IMR-90 (cell line): ENCODE measurements around the gene TRPM3. TPM values are rescaled to one million over a fixed set of nuclear protein-coding genes. Genes with fewer than 3 reads are reported as not detected.

ENCODE experiments used
- ATAC-seq: fragments of 200-7000 bp; cut with Tn5 transposase; 2 replicates; pipeline ENCODE4 v1.9.1; 2020; ENCODE audit warnings: low read depth, mild to moderate bottlenecking, moderate library complexity
- BruUV-seq: library from RNA; stranded (reverse); fragments of 400-500 nt; replicated peaks from 2 replicates; lab custom pipeline; 2021; lab: Mats Ljungman, UMichigan
- CTCF ChIA-PET: fragments of 300-600 bp; formaldehyde crosslinking; extraction: SDS; loops from one replicate; lab custom pipeline; 2021; ENCODE audit warnings: antibody characterized with exemption; lab: Yijun Ruan, JAX
- POLR2A ChIA-PET: fragments of 300-600 bp; sonication (Branson Sonifier 250); formaldehyde crosslinking; loops from one replicate; lab custom pipeline; 2022; ENCODE audit warnings: antibody characterized with exemption; ENCODE audit not compliant: unreplicated experiment; lab: Charles Lee
- DNase-seq: peaks from one replicate; pipeline ENCODE4 v3.0.0; 2013
- H2AFZ ChIP-seq: replicated peaks from 2 replicates; pipeline ENCODE3; 2013; ENCODE audit warnings: low read length, mild to moderate bottlenecking; ENCODE audit not compliant: poor library complexity
- H2AK5ac ChIP-seq: 2 replicates; pipeline ENCODE4 v1.6.1; 2013; ENCODE audit warnings: low read depth, low read length, inconsistent platforms
- H2AK9ac ChIP-seq: replicated peaks from 2 replicates; pipeline ENCODE3; 2013; ENCODE audit warnings: mild to moderate bottlenecking, low read depth, low read length, moderate library complexity; ENCODE audit not compliant: poor library complexity
- H2BK120ac ChIP-seq: 2 replicates; pipeline ENCODE4 v1.6.1; 2013; ENCODE audit warnings: low read depth, low read length, inconsistent platforms
- H2BK15ac ChIP-seq: 3 replicates; pipeline ENCODE4 v1.6.1; 2013; ENCODE audit warnings: low read depth, low read length, inconsistent platforms
- H2BK20ac ChIP-seq: 2 replicates; pipeline ENCODE4 v1.6.1; 2013; ENCODE audit warnings: low read depth, mild to moderate bottlenecking, inconsistent platforms, low read length, moderate library complexity
- H2BK5ac ChIP-seq: 2 replicates; pipeline ENCODE4 v1.6.1; 2013; ENCODE audit warnings: mild to moderate bottlenecking, low read depth, low read length, inconsistent platforms; ENCODE audit not compliant: poor library complexity, severe bottlenecking
- H3K14ac ChIP-seq: replicated peaks from 2 replicates; pipeline ENCODE4 v1.6.1; 2013; ENCODE audit warnings: low read depth, low read length, inconsistent platforms
- H3K18ac ChIP-seq: 2 replicates; pipeline ENCODE4 v1.6.1; 2013; ENCODE audit warnings: low read depth, low read length, control low read depth
- H3K23ac ChIP-seq: 2 replicates; pipeline ENCODE4 v1.6.1; 2013; ENCODE audit warnings: low read depth, low read length, inconsistent platforms
- H3K27ac ChIP-seq: 2 replicates; pipeline ENCODE4 v1.5.1; 2013; ENCODE audit warnings: mild to moderate bottlenecking, control low read depth, low read length; ENCODE audit not compliant: insufficient read depth
- H3K27me3 ChIP-seq: 2 replicates; pipeline ENCODE4 v1.6.1; 2013; ENCODE audit warnings: low read length; ENCODE audit not compliant: control insufficient read depth, insufficient read depth
- H3K36me3 ChIP-seq: 2 replicates; pipeline ENCODE4 v1.6.1; 2013; ENCODE audit warnings: low read length, mixed read lengths; ENCODE audit not compliant: control insufficient read depth, insufficient read depth
- H3K4ac ChIP-seq: 2 replicates; pipeline ENCODE4 v1.6.1; 2013; ENCODE audit warnings: low read depth, low read length, inconsistent platforms
- H3K4me1 ChIP-seq: 2 replicates; pipeline ENCODE4 v1.6.1; 2013; ENCODE audit warnings: low read length, mixed read lengths; ENCODE audit not compliant: control insufficient read depth, insufficient read depth
- H3K4me2 ChIP-seq: 2 replicates; pipeline ENCODE4 v1.6.1; 2013; ENCODE audit warnings: low read depth, mild to moderate bottlenecking, control low read depth, low read length, moderate library complexity
- H3K4me3 ChIP-seq: 2 replicates; pipeline ENCODE4 v1.5.1; 2013; ENCODE audit warnings: low read depth, mild to moderate bottlenecking, control low read depth, low read length, moderate library complexity; ENCODE audit not compliant: insufficient read depth
- H3K56ac ChIP-seq: 2 replicates; pipeline ENCODE4 v1.6.1; 2013; ENCODE audit warnings: low read length, inconsistent platforms; ENCODE audit not compliant: insufficient read depth; ENCODE audit errors: extremely low read depth
- H3K79me1 ChIP-seq, 2 experiments: 2 replicates each; pipeline ENCODE4 v1.6.1; 2013; ENCODE audit warnings: low read length in 2 of 2, inconsistent platforms in 1 of 2, low read depth in 1 of 2
- H3K9ac ChIP-seq: 2 replicates; pipeline ENCODE4 v1.6.1; 2013; ENCODE audit warnings: low read depth, low read length, control low read depth
- H3K9me1 ChIP-seq: 2 replicates; pipeline ENCODE4 v1.6.1; 2013; ENCODE audit warnings: low read length, inconsistent platforms; ENCODE audit not compliant: insufficient read depth
- H3K9me3 ChIP-seq: 2 replicates; pipeline ENCODE4 v1.6.1; 2013; ENCODE audit warnings: low read length; ENCODE audit not compliant: control insufficient read depth, insufficient read depth
- H4K20me1 ChIP-seq: 2 replicates; pipeline ENCODE4 v1.6.1; 2013; ENCODE audit warnings: low read length, inconsistent platforms; ENCODE audit not compliant: insufficient read depth
- H4K5ac ChIP-seq: 2 replicates; pipeline ENCODE4 v1.6.1; 2013; ENCODE audit warnings: mild to moderate bottlenecking, low read depth, low read length, control low read depth
- H4K8ac ChIP-seq, 2 experiments: 2 replicates each; pipeline ENCODE4 v1.6.1; 2013; ENCODE audit warnings: low read depth in 2 of 2, low read length in 2 of 2, control low read depth in 1 of 2, inconsistent platforms in 1 of 2
- H4K91ac ChIP-seq: 2 replicates; pipeline ENCODE4 v1.6.1; 2013; ENCODE audit warnings: low read depth, low read length, inconsistent platforms; ENCODE audit not compliant: insufficient read depth
- BHLHE40 ChIP-seq: fragments of 150-350 bp; IDR thresholded peaks from 2 replicates; pipeline ENCODE4 v1.6.1; 2016; ENCODE audit warnings: mild to moderate bottlenecking, low read depth, low read length
- CEBPB ChIP-seq: IDR thresholded peaks from 2 replicates; pipeline ENCODE4 v1.6.1; 2012; ENCODE audit warnings: low read depth, low read length, improper control_type of control experiment
- CHD1 ChIP-seq: IDR thresholded peaks from 2 replicates; pipeline ENCODE4 v1.6.1; 2012; ENCODE audit warnings: low read depth, low read length, improper control_type of control experiment
- ELK1 ChIP-seq: fragments of 150-350 bp; IDR thresholded peaks from 2 replicates; pipeline ENCODE4 v1.6.1; 2016; ENCODE audit warnings: low read depth, mild to moderate bottlenecking, low read length, moderate library complexity, borderline replicate concordance
- FOS ChIP-seq: fragments of 150-350 bp; IDR thresholded peaks from 2 replicates; pipeline ENCODE4 v1.6.1; 2016; ENCODE audit warnings: low read depth, low read length
- MAFK ChIP-seq: IDR thresholded peaks from 2 replicates; pipeline ENCODE4 v1.6.1; 2012; ENCODE audit warnings: low read depth, low read length, improper control_type of control experiment
- MAZ ChIP-seq: IDR thresholded peaks from 2 replicates; pipeline ENCODE4 v1.6.1; 2012; ENCODE audit warnings: low read depth, mild to moderate bottlenecking, low read length, improper control_type of control experiment, moderate library complexity, borderline replicate concordance
- MXI1 ChIP-seq: IDR thresholded peaks from 2 replicates; pipeline ENCODE4 v1.6.1; 2012; ENCODE audit warnings: low read depth, mild to moderate bottlenecking, low read length, moderate library complexity, borderline replicate concordance
- RAD21 ChIP-seq: IDR thresholded peaks from 2 replicates; pipeline ENCODE4 v1.6.1; 2012; ENCODE audit warnings: low read length, improper control_type of control experiment
- RCOR1 ChIP-seq: IDR thresholded peaks from 2 replicates; pipeline ENCODE4 v1.6.1; 2012; ENCODE audit warnings: mild to moderate bottlenecking, low read length, improper control_type of control experiment; ENCODE audit not compliant: insufficient replicate concordance
- SMC3 ChIP-seq: fragments of 150-350 bp; IDR thresholded peaks from 2 replicates; pipeline ENCODE4 v1.6.1; 2016; ENCODE audit warnings: low read depth, mild to moderate bottlenecking, antibody characterized with exemption, low read length, moderate library complexity
- dilution Hi-C: fragments of 300-500 bp; cut with HindIII; formaldehyde crosslinking; loops from one replicate; pipeline ENCODE4 v1.14.3; 2018; ENCODE audit warnings: low sequenced_read_pairs; ENCODE audit not compliant: unreplicated experiment
- in situ Hi-C: fragments of 300-500 bp; cut with MboI; formaldehyde crosslinking; loops from 3 replicates; pipeline ENCODE4 v1.14.3; 2019; ENCODE audit warnings: low sequenced_read_pairs, inconsistent platforms, mixed read lengths
- intact Hi-C: fragments of 100-400 bp; cut with micrococcal nuclease; formaldehyde crosslinking; loops from 2 replicates; pipeline ENCODE4 v1.10.0; 2022
- polyA plus RNA-seq, 3 experiments: library from polyadenylated mRNA; depleted of rRNA; stranded (reverse); fragments of >200 nt; gene quantifications; 2 replicates each; pipeline ENCODE4 v1.2.3, GENCODE V29; 2012; ENCODE audit warnings: low replicate concordance in 1 of 3
- total RNA-seq: library from RNA; depleted of rRNA; stranded (reverse); fragments of >200 nt; gene quantifications from 2 replicates; pipeline ENCODE4 v1.2.3, GENCODE V29; 2012

TRPM3 gene
- total and polyA plus RNA-seq, 2 of the 4 experiments (the other 2 are of a cell fraction), result not detected

GRCh38 chr9:70534471-70534870 lies 587.0 kb downstream of the TRPM3 start:
- peaks cover 11% of the 10 kb centered on the region for H3K4me1 ChIP-seq
- no peak for TF ChIP-seq CEBPB
- no peak for TF ChIP-seq BHLHE40
- TF ChIP-seq MAFK, result no peak
- TF ChIP-seq FOS, result no peak
- TF ChIP-seq ELK1, result no peak
- no peak for TF ChIP-seq SMC3
- no peak for TF ChIP-seq MXI1
- TF ChIP-seq MAZ, result no peak
- no peak for TF ChIP-seq RAD21
- no peak for TF ChIP-seq CHD1
- no peak for TF ChIP-seq RCOR1
- H3K4me2 ChIP-seq, result no peak overlapping the region
- H3K27ac ChIP-seq, result no peak overlapping the region; the same call in 1 of the 2 replicates
- no peak overlapping the region for H3K9ac ChIP-seq
- no peak overlapping the region for H2AFZ ChIP-seq
- H3K23ac ChIP-seq, result peak overlapping the region; percentile 74
- H4K20me1 ChIP-seq, result no peaks in the 10 kb centered on the region
- H3K36me3 ChIP-seq, result no peaks in the 10 kb centered on the region
- peak overlapping the region; percentile 37 to 70; a peak in 3 of 4 replicates for H4K8ac ChIP-seq
- peak overlapping the region; percentile 86 for H3K14ac ChIP-seq
- intact Hi-C loops, result no loop called here
- 0 out of 2 replicates have a peak, but pooled peaks have one; percentile 24 for ATAC-seq
- peak overlapping the region; percentile 92 for H4K91ac ChIP-seq
- no peaks in the 10 kb centered on the region for H3K79me1 ChIP-seq
- no peaks in the 10 kb centered on the region for H3K27me3 ChIP-seq
- in situ Hi-C loops, result no loop called here
- peak; percentile 41 for DNase-seq
- dilution Hi-C loops, result no loop called here
- no TSS peak for BruUV-seq
- peaks cover 6% of the 10 kb centered on the region; the same call in 1 of the 2 replicates for H3K9me1 ChIP-seq
- H2BK5ac ChIP-seq, result peak overlapping the region; percentile 76
- H3K9me3 ChIP-seq, result no peaks in the 10 kb centered on the region
- peak overlapping the region; percentile 85 for H2BK20ac ChIP-seq
- peak overlapping the region; percentile 80 for H3K18ac ChIP-seq
- ChIA-PET POLR2A (no interaction called here), CTCF (no interaction called here)
- H4K5ac ChIP-seq, result peak overlapping the region; percentile 77; the same call in 1 of the 2 replicates
- no peak overlapping the region for H3K4me3 ChIP-seq
- H2AK9ac ChIP-seq, result no peak overlapping the region
- H2BK120ac ChIP-seq, result peak overlapping the region; percentile 94
- H2AK5ac ChIP-seq, result peak overlapping the region; percentile 98
- no peak overlapping the region for H3K56ac ChIP-seq
- H2BK15ac ChIP-seq, result peak overlapping the region; percentile 84; the same call in 2 of the 3 replicates
- peak overlapping the region; percentile 91 for H3K4ac ChIP-seq
